A673 (cell line): ENCODE data around the gene CHRNA5. TPM values are rescaled to one million over a fixed set of nuclear protein-coding genes. Genes with fewer than 3 reads are reported as not detected.

Experiments
- BruUV-seq: library from RNA; stranded (reverse); fragments of 400-500 nt; replicated peaks from 2 replicates; lab custom pipeline; 2021; lab: Mats Ljungman, UMichigan
- CTCF ChIA-PET: fragments of 300-600 bp; sonication (Branson Sonifier 250); formaldehyde crosslinking; loops from one replicate; lab custom pipeline; 2022; ENCODE audit warnings: antibody characterized with exemption; lab: Charles Lee
- POLR2A ChIA-PET: fragments of 300-600 bp; sonication (Branson Sonifier 250); formaldehyde crosslinking; loops from one replicate; lab custom pipeline; 2022; ENCODE audit warnings: antibody characterized with exemption; ENCODE audit not compliant: low non-redundant PET; lab: Charles Lee
- DNase-seq: peaks from one replicate; pipeline ENCODE4 v3.0.0-alpha.2; 2015; ENCODE audit warnings: low spot score
- H3K27ac ChIP-seq: fragments of 200-600 bp; sonication (generic); 2 replicates; pipeline ENCODE4 v1.5.1; 2016; ENCODE audit warnings: mixed run types, low read depth, mild to moderate bottlenecking, mixed read lengths, antibody characterized with exemption, low read length; ENCODE audit not compliant: poor library complexity, severe bottlenecking
- H3K27me3 ChIP-seq: fragments of 200-600 bp; sonication (generic); replicated peaks from 2 replicates; pipeline ENCODE4 v1.6.1; 2017; ENCODE audit warnings: mixed run types, low read depth, mild to moderate bottlenecking, mixed read lengths, antibody characterized with exemption, low read length; ENCODE audit not compliant: insufficient read depth, poor library complexity
- H3K36me3 ChIP-seq: fragments of 200-600 bp; sonication (generic); 2 replicates; pipeline ENCODE4 v1.6.1; 2016; ENCODE audit warnings: mixed run types, mild to moderate bottlenecking, mixed read lengths, antibody characterized with exemption, low read length; ENCODE audit not compliant: insufficient read depth, poor library complexity, severe bottlenecking
- H3K4me1 ChIP-seq: fragments of 200-600 bp; sonication (generic); 2 replicates; pipeline ENCODE4 v1.6.1; 2017; ENCODE audit warnings: mixed run types, mild to moderate bottlenecking, mixed read lengths, antibody characterized with exemption, low read length; ENCODE audit not compliant: insufficient read depth, poor library complexity, severe bottlenecking
- H3K4me3 ChIP-seq: fragments of 200-600 bp; sonication (generic); 2 replicates; pipeline ENCODE4 v1.5.1; 2016; ENCODE audit warnings: low read depth, mixed run types, mild to moderate bottlenecking, mixed read lengths, low read length; ENCODE audit not compliant: poor library complexity, severe bottlenecking
- H3K9me3 ChIP-seq: fragments of 200-600 bp; sonication (generic); 2 replicates; pipeline ENCODE4 v1.6.1; 2016; ENCODE audit warnings: mixed run types, low read depth, mild to moderate bottlenecking, mixed read lengths, antibody characterized with exemption, low read length; ENCODE audit not compliant: poor library complexity, severe bottlenecking
- EZH2 ChIP-seq: fragments of 200-600 bp; sonication (generic); IDR thresholded peaks from 2 replicates; pipeline ENCODE4 v1.6.1; 2017; ENCODE audit warnings: borderline replicate concordance, low read depth, mild to moderate bottlenecking, mixed read lengths, antibody characterized with exemption, low read length; ENCODE audit not compliant: poor library complexity, severe bottlenecking
- intact Hi-C: fragments of 100-400 bp; cut with micrococcal nuclease; formaldehyde crosslinking; loops from one replicate; pipeline ENCODE4 v1.10.0; 2022; ENCODE audit not compliant: unreplicated experiment
- total RNA-seq: library from RNA; stranded (reverse); gene quantifications from 2 replicates; pipeline ENCODE4 v1.2.3, GENCODE V29; 2021
- TF ChIP-seq, protein P1 (sequence below): fragments of 300-800, 200-600 bp; sonication (generic); conservative IDR thresholded peaks from 2 replicates; pipeline ENCODE4 v1.5.1; 2017; ENCODE audit warnings: low read depth, mild to moderate bottlenecking, antibody characterized with exemption, low read length, moderate library complexity, mixed read lengths

The CHRNA5 gene
- total RNA-seq, 1 experiment from 2014 or later, result 19.1 TPM

DNA sequence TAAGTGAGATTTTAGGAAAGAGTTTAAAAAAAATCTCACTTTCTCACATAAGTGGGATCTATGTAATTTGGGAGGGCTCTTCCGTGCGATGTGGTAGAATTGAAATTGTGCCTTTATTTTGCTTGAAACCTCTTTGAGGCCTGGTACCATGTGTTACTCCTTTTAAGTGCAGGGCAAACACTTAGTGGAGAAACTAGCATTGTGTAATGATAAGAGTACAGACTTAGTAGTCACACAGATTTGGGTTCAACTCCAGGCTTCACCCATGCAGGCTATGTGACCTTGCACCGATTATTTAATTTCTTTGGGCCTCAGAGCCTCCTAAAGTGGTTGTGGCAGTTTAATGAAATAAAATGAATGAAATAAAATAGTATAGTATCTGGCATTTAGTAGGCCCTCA lies 22.7 kb upstream of the CHRNA5 start:
- no peaks in the 10 kb centered on the region for H3K27me3 ChIP-seq
- H3K27ac ChIP-seq, result no peak overlapping the region
- no peak overlapping the region for H3K4me3 ChIP-seq
- no TSS peak for BruUV-seq
- H3K4me1 ChIP-seq, result peaks cover 6% of the 10 kb centered on the region
- CTCF ChIA-PET, result no interaction called here
- H3K36me3 ChIP-seq, result peaks cover 58% of the 10 kb centered on the region
- intact Hi-C loops, result no loop called here
- POLR2A ChIA-PET, result no interaction called here
- H3K9me3 ChIP-seq, result no peaks in the 10 kb centered on the region
- TF ChIP-seq EZH2, result no peak
- TF ChIP-seq, protein P1, sequence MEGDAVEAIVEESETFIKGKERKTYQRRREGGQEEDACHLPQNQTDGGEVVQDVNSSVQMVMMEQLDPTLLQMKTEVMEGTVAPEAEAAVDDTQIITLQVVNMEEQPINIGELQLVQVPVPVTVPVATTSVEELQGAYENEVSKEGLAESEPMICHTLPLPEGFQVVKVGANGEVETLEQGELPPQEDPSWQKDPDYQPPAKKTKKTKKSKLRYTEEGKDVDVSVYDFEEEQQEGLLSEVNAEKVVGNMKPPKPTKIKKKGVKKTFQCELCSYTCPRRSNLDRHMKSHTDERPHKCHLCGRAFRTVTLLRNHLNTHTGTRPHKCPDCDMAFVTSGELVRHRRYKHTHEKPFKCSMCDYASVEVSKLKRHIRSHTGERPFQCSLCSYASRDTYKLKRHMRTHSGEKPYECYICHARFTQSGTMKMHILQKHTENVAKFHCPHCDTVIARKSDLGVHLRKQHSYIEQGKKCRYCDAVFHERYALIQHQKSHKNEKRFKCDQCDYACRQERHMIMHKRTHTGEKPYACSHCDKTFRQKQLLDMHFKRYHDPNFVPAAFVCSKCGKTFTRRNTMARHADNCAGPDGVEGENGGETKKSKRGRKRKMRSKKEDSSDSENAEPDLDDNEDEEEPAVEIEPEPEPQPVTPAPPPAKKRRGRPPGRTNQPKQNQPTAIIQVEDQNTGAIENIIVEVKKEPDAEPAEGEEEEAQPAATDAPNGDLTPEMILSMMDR, result no peak
- DNase-seq, result no peak

DNA sequence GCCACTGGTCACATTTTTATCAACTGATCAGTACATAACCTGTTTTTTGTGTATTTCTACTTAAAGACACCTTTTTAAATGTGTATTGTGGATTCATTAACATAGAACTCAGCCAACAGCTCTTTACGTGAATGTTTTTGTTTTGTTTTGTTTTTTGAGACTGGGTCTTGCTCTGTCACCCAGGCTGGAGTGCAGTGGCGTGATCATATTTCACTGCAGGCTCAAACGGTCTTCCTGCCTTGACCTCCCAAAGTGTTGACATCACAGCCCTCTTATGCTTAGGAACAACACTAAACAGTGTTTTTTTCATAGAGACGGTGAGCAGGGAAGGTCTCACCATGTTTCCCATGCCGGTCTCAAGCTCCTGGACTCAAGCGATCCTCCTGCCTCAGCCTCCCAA lies 15.1 kb upstream of the CHRNA5 start:
- POLR2A ChIA-PET, result no interaction called here
- Histone ChIP-seq H3K27ac (no peak overlapping the region), H3K4me1 (no peaks in the 10 kb centered on the region), H3K27me3 (no peaks in the 10 kb centered on the region), H3K4me3 (no peak overlapping the region), H3K9me3 (no peaks in the 10 kb centered on the region), H3K36me3 (peaks cover 59% of the 10 kb centered on the region)
- DNase-seq, result no peak
- BruUV-seq, result no TSS peak
- CTCF ChIA-PET, result no interaction called here
- TF ChIP-seq EZH2, result no peak
- TF ChIP-seq, protein P1, result no peak
- intact Hi-C loops, result no loop called here

DNA sequence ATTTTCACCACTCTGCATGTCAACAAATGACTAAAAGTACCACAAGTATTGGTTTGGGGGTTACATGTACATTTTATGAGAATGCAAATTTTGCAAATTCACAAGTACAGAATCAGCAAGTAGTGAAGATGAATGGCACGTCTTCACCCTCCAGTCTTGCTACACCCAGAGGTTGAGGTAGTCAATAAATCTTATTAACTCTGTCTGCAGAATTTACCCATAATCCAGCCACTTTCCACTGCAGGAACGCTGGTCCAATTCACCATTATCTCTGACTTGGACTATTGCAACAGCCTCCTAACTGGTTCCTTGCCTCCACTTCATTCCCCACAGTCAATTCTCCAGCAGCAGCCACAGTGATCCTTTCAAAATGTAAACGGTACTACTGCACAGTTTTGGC lies 14.5 kb upstream of the CHRNA5 start:
- TF ChIP-seq, protein P1, result no peak
- no peak for TF ChIP-seq EZH2
- Histone ChIP-seq H3K27ac (no peak overlapping the region), H3K4me1 (no peaks in the 10 kb centered on the region), H3K4me3 (no peak overlapping the region), H3K27me3 (no peaks in the 10 kb centered on the region), H3K36me3 (peaks cover 53% of the 10 kb centered on the region), H3K9me3 (no peaks in the 10 kb centered on the region)
- CTCF ChIA-PET, result no interaction called here
- intact Hi-C loops, result no loop called here
- POLR2A ChIA-PET, result no interaction called here
- DNase-seq, result no peak
- BruUV-seq, result no TSS peak
